ENCODE data around the gene CPN2.

The CPN2 gene

DNA sequence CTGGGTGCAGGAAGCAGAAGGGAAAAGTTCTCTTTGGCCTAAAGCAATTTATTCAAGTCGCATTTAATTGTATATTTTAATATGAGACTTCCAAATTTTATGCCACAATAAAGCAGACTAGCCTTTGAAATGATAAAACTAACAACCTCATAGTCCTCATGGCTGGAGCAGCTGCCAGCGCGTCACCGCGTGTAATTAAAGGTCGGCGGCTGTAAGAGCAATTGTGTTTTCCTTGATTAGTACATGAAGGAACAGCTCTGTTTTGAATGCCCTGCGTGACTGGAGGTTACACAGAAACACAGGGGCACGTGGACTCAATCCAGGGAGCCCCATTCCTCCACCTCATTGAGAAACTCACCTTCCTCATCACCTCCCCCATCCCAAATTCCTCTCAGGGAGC lies 28.5 kb upstream of the CPN2 start:
- no peak for DNase-seq

- DNase-seq, result no peak
Observed at GRCh38 chr3:194379231-194379630, 28.1 kb upstream of the CPN2 start.

- DNase-seq, result no peak
Observed at GRCh38 chr3:194377708-194378107, 26.6 kb upstream of the CPN2 start.

DNA sequence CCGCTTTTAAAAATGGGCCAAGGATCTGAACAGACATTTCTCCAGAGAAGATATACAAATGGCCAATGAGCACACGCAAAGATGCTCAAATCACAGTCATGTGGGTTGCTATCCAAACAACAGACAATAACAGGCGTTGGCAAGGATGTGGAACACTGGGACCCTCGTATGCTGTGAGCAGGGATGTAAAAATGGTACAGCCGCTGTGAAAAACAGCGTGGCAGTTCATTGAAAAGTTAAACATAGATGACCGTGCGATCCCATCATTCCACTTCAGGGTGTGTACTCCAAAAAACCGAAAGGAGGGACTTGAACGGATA lies 25.1 kb upstream of the CPN2 start:
- DNase-seq, result no peak

DNA sequence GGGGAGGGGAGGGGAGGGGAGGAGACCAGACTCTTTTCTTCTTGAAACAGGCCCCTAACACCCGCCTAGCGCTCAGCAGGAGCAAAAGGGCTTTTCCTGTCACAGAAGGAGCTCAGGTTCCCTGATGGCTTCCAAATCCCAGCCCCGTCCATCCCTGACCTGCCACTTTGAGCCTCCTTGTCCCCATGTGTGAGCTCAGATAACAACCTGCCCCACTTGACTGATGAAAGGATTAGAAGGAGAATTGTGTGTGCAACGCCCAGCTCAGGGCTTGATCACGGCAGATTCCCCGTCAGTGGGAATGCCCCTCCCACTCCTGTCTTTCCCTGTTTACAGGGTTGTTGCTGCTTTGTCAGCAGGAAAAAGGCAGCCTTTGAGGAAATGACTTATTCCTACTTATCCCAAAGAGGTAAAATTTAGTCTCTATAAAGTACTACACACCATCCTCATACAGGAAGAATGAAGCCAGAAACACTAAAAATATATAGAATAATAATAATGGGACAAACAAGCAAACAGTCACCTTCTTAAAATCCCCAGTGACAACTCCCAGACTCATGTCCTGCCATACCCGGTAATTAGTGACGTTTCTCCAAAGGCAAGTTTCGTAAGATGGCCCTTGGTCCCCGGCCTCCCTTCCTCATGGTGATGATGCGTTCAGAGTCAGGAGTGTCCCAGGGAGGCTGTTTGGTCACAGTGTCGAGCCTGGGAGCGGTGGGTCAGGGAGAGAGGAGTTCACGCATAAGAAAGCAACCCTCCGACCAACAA lies 24.5 kb upstream of the CPN2 start:
- peak; percentile 58 for DNase-seq

GRCh38 chr3:194374935-194375334 lies 23.8 kb upstream of the CPN2 start:
- DNase-seq, result no peak

DNA sequence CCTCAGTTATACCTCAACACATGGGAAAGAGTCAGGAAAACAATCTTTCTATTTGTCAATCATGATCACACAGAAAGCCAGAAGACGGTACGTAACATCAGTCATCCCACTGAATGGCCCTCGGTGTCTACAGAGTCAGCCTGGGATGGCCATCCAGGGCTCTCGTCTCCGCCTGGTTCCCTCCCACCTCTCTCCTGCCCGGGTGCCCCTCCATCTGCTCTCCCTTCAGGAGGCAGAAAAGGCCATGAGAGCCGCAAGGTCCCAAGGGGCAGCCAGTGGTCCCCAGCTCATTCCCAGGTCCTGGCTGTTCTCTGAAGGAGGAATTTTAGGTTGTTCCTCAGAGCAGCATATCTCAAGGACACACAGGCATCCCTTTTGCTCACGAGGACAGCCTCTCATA lies 22.8 kb upstream of the CPN2 start:
- no peak for DNase-seq

DNA sequence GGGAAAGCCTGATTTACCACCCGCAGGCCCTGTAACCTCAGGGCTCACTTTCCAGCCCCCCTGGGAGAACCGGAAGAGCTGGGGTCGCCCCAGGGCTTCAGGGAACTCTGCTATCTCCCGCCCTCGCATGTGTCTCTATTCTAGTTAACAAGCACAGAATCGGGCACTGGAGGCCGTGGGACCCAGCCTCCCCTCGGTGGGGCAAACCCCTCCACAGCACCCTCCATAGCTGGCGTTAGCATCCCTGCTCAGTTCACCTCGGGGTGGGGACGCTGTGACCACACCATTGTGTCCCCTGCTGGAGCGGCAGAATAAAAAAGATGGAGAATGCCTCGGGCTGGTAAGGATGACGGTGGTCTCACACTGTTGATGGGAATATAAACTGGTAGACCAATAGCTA lies 21.9 kb upstream of the CPN2 start:
- no peak for DNase-seq

DNA sequence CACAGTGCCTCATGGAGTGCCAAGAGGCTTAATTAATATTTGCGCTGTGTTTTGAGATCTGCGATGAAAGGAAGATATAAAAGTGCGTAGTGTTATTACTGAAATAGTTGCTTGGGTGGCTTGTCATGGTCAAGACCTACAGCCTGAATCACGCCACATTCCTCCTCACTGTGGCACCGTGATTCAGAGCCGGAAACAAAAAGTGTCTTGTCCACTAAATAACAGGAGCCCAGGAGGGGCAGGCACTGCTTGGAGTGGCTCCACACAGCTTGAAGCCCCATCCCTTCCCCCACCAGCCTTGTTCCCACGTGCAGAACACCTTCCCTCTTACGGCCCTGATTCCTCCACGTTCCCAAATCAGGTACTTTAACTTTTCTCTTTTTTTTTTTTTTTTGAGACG lies 19.6 kb upstream of the CPN2 start:
- no peak for DNase-seq

- DNase-seq, result no peak
Observed at GRCh38 chr3:194369522-194370279, 18.6 kb upstream of the CPN2 start, which contains the start of gene LRRC15. LRRC15 (minus strand) TSS chr3:194369743; CDS start chr3:194361043, 8,700 bp downstream.

GRCh38 chr3:194368918-194369317 lies 17.8 kb upstream of the CPN2 start:
- no peak for DNase-seq

GRCh38 chr3:194367992-194368841 lies 17.1 kb upstream of the CPN2 start:
- no peak for DNase-seq

- no peak for DNase-seq
Observed at GRCh38 chr3:194365978-194366490, 14.9 kb upstream of the CPN2 start.

- no peak for DNase-seq
Observed at GRCh38 chr3:194365526-194365925, 14.4 kb upstream of the CPN2 start.

GRCh38 chr3:194364652-194365434 lies 13.7 kb upstream of the CPN2 start:
- DNase-seq, result peak; percentile 71

DNA sequence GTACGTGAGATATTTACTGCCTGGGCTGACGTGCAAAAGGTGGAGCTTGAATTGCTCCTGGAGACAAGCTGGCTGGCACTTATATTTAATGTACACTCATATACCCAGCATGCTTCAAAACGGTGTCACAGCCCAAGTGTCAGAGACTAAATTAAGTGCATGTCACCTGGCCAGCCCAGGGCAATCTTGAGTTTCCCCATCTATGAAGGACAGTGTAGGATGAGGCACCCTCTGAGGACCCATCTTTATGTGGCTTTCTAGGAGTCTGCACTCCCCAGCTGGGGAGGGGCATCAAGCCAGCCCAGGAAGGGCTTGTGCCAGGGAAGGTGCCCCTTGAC lies 13.2 kb upstream of the CPN2 start:
- DNase-seq, result no peak

- no peak for DNase-seq
Observed at GRCh38 chr3:194360568-194360967, 9.4 kb upstream of the CPN2 start.

- DNase-seq, result no peak
Observed at GRCh38 chr3:194357681-194358080, 6.6 kb upstream of the CPN2 start.

DNA sequence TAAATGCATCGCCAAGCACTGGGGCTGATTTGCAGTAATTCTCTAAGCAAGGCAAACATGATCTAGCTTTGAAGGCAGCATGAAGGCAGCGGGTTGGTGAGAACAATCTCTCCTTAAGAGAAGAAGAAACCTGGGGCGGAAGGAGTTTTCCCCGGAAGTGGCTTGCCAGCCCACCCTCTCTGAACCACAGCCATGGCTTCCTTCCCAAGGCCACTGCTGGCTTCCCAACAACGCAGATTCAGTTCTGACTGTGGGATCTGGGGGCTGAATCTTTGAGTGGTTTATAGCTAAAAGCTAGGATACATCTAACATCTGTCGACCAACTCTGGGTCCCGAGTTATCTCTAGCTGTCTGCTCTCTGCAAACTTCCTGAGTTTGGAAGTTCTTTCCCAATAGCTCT lies 4.3 kb upstream of the CPN2 start:
- DNase-seq, result no peak

DNA sequence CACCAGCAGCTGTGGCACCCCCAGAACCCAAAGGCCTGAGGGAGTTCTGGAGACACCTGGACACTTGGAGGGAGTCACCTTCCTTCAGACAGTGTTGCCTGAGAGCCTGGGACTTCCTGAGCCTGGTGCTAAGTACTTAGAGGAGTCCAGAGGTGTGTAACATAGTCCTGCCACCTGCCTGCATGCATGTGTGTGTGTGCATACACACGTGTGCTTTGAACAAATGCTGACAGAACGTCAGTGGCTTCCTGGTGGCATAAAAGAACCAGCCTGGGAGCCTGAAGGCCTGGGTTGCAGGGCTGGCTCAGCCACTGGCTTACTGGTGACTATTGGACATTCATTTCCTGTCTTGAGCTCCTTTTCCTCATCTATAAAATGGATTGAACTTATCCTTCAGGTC lies 3.2 kb upstream of the CPN2 start:
- no peak for DNase-seq

GRCh38 chr3:194352667-194353246 lies 1.6 kb upstream of the CPN2 start:
- peak; percentile 25 for DNase-seq

DNA sequence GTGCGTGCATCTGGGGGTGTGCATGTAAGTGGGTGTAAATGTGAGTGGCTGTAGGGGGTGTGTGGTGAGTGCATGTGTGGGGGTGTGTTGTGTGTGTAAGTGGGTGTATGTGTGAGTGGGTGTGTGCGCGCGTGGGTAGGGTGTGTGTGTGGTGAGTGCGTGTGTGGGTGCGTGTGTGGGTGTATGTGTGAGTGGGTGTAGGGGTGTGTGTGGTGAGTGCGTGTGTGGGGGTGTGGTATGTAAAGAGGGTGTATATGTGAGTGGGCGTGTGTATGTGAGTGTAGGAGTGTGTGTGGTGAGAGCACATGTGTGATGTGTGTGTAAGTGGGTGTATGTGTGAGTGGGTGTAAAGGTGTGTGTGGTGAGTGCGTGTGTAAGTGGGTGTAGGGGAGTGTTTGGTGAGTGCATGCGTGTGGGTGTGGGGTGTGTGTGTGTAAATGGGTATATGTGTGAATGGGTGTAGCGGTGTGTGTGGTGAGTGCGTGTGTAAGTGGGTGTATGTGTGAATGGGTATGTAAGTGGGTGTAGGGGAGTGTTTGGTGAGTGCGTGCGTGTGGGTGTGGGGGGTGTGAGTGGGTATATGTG lies 916 bp upstream of the CPN2 start:
- DNase-seq, result no peak

All from DMS79 treated with DMSO at 0.1 percent for 48 hours (cell line).